Measurements from ENCODE around the gene AKNA.

DNA sequence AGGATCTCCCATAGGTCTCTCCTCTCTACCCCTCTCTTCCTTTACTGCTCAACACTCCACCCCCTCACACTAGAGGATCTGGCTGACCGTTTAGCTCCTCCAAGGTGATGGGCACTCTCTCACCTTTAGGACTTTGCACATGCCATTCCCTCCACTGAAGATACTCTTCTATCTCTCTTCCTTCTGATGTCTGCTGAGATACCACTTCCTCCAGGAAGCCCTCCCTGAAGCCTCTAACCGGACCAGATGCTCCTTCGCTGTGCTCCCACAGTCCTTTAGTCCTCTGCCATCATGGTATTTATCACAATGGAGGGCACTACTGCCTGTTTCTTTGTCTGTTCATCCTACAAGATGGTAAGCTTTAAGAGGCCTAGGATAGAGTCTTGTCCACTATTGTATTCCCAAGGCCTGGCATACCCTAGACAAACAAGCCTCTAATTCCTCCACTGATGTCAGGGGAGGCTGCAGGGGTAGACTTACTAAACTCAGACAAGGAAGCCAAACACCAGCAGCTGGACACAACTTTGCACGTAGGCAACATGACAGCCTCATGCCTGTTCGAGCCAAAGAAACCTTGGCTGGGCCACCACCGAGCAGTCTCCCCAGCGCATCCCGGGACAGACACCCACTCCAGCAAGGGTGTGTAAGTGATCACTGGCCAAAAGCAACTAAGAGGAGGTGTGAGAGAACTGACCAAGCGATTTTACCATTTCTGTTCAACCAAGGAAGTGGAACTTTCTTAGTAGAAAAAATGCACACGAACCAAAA lies 37.9 kb downstream of the AKNA start:
- TF ChIP-seq POLR2AphosphoS5 (IDR thresholded peaks at IDR 0.05) (no peak), CTCF (IDR thresholded peaks at IDR 0.05) (no peak), POLR2A (IDR thresholded peaks at IDR 0.05) (no peak)
